Measurements from ENCODE around the gene DPYD.

Gene DPYD

GRCh38 chr1:97307568-97307967 lies 613.3 kb downstream of the DPYD start:
- Histone ChIP-seq H3K4me3 (ENCODE audit: low read depth, low read length, poor library complexity, severe bottlenecking) (no peak overlapping the region), H3K9ac (ENCODE audit: low read length) (no peak overlapping the region), H3K27ac (ENCODE audit: low read depth, low read length, poor library complexity, severe bottlenecking) (no peak overlapping the region), H3K27me3 (ENCODE audit: insufficient read depth, low read length) (no peaks in the 10 kb centered on the region), H4K20me1 (ENCODE audit: insufficient read depth, low read length) (no peaks in the 10 kb centered on the region), H2AFZ (ENCODE audit: low read length) (no peak overlapping the region), H3K9me2 (ENCODE audit: low read depth, low read length) (no peaks in the 10 kb centered on the region), H3K4me1 (ENCODE audit: insufficient read depth, low read length, severe bottlenecking) (no peaks in the 10 kb centered on the region), H3K9me3 (ENCODE audit: low read length) (no peaks in the 10 kb centered on the region), H3F3A (ENCODE audit: insufficient read depth, low read length) (no peaks in the 10 kb centered on the region), H3K4me2 (ENCODE audit: low read length) (no peak overlapping the region), H3K36me3 (ENCODE audit: insufficient read depth, low read length) (no peaks in the 10 kb centered on the region), H3K79me2 (ENCODE audit: insufficient read depth, low read length) (no peaks in the 10 kb centered on the region)
- TF ChIP-seq, protein P1, sequence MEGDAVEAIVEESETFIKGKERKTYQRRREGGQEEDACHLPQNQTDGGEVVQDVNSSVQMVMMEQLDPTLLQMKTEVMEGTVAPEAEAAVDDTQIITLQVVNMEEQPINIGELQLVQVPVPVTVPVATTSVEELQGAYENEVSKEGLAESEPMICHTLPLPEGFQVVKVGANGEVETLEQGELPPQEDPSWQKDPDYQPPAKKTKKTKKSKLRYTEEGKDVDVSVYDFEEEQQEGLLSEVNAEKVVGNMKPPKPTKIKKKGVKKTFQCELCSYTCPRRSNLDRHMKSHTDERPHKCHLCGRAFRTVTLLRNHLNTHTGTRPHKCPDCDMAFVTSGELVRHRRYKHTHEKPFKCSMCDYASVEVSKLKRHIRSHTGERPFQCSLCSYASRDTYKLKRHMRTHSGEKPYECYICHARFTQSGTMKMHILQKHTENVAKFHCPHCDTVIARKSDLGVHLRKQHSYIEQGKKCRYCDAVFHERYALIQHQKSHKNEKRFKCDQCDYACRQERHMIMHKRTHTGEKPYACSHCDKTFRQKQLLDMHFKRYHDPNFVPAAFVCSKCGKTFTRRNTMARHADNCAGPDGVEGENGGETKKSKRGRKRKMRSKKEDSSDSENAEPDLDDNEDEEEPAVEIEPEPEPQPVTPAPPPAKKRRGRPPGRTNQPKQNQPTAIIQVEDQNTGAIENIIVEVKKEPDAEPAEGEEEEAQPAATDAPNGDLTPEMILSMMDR (IDR thresholded peaks at IDR 0.05; ENCODE audit: low read length): no peak
- TF ChIP-seq EZH2 (IDR thresholded peaks at IDR 0.05; ENCODE audit: borderline replicate concordance, low read length): no peak

DNA sequence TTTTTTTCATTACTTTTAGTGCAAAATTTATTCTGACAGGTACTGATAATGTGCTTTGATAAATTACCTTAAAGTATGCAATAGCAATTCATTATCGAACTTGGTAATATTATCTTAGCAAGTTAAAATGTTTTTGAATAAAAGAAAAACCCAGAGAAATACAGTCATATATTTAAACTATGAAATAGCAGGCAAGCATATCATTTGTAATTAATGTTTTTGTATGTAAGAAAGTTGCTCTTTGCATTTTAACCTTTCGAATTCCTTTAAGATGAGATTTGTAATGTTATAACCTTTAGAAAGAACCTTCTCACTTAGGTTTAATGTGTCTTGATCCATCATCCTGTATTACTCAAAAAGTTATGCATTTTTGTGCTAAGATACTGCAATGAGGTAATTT lies 613.7 kb downstream of the DPYD start:
- H3K27me3 ChIP-seq (ENCODE audit: insufficient read depth, low read length): no peaks in the 10 kb centered on the region
- no peaks in the 10 kb centered on the region for H3K36me3 ChIP-seq (ENCODE audit: insufficient read depth, low read length)
- no peaks in the 10 kb centered on the region for H3K9me2 ChIP-seq (ENCODE audit: low read depth, low read length)
- no peak overlapping the region for H2AFZ ChIP-seq (ENCODE audit: low read length)
- no peaks in the 10 kb centered on the region for H3K9me3 ChIP-seq (ENCODE audit: low read length)
- no peak overlapping the region for H3K4me2 ChIP-seq (ENCODE audit: low read length)
- no peaks in the 10 kb centered on the region for H3K4me1 ChIP-seq (ENCODE audit: insufficient read depth, low read length, severe bottlenecking)
- no peak overlapping the region for H3K4me3 ChIP-seq (ENCODE audit: low read depth, low read length, poor library complexity, severe bottlenecking)
- H3F3A ChIP-seq (ENCODE audit: insufficient read depth, low read length): no peaks in the 10 kb centered on the region
- H3K27ac ChIP-seq (ENCODE audit: low read depth, low read length, poor library complexity, severe bottlenecking): no peak overlapping the region
- no peaks in the 10 kb centered on the region for H4K20me1 ChIP-seq (ENCODE audit: insufficient read depth, low read length)
- no peaks in the 10 kb centered on the region for H3K79me2 ChIP-seq (ENCODE audit: insufficient read depth, low read length)
- TF ChIP-seq EZH2 (IDR thresholded peaks at IDR 0.05; ENCODE audit: borderline replicate concordance, low read length): no peak
- TF ChIP-seq, protein P1 (IDR thresholded peaks at IDR 0.05; ENCODE audit: low read length): no peak
- no peak overlapping the region for H3K9ac ChIP-seq (ENCODE audit: low read length)

DNA sequence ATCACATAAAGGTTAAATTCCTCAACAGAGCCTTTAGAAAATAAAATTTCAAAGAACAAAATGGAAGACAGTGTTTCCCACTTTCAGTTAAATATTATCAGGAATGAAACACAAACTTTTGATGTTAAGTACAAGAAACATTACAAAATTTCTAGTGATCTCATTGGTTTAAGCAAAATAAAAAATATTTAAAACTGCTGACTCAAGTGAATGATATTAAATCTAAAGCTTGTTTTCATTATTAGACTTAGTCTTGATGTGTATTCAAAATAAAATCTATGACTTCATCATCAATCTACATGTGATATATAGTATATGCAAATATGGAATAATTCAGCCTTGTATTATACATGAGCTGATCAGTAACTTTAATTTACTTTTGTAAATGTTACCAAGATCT lies 614.3 kb downstream of the DPYD start:
- Histone ChIP-seq H3K4me1 (ENCODE audit: insufficient read depth, low read length, severe bottlenecking) (no peaks in the 10 kb centered on the region), H3K79me2 (ENCODE audit: insufficient read depth, low read length) (no peaks in the 10 kb centered on the region), H3K27me3 (ENCODE audit: insufficient read depth, low read length) (no peaks in the 10 kb centered on the region), H3K36me3 (ENCODE audit: insufficient read depth, low read length) (no peaks in the 10 kb centered on the region), H2AFZ (ENCODE audit: low read length) (no peak overlapping the region), H3K9me3 (ENCODE audit: low read length) (no peaks in the 10 kb centered on the region), H3K4me2 (ENCODE audit: low read length) (no peak overlapping the region), H3K27ac (ENCODE audit: low read depth, low read length, poor library complexity, severe bottlenecking) (no peak overlapping the region), H3K9ac (ENCODE audit: low read length) (no peak overlapping the region), H3K9me2 (ENCODE audit: low read depth, low read length) (no peaks in the 10 kb centered on the region), H3F3A (ENCODE audit: insufficient read depth, low read length) (no peaks in the 10 kb centered on the region), H4K20me1 (ENCODE audit: insufficient read depth, low read length) (no peaks in the 10 kb centered on the region), H3K4me3 (ENCODE audit: low read depth, low read length, poor library complexity, severe bottlenecking) (no peak overlapping the region)
- no peak for TF ChIP-seq EZH2 (IDR thresholded peaks at IDR 0.05; ENCODE audit: borderline replicate concordance, low read length)
- TF ChIP-seq, protein P1 (IDR thresholded peaks at IDR 0.05; ENCODE audit: low read length): no peak

Data from OCI-LY1 (cell line).